Upper lobe of right lung (tissue), 1 donor: Measurements from ENCODE around the gene HNRNPA1L2. TPM values are rescaled to one million over a fixed set of nuclear protein-coding genes. Genes with fewer than 3 reads are reported as not detected.
"Not testable (repeated sequence)": the region's sequence is repeated elsewhere in the genome, so short reads cannot be mapped to it uniquely, and the experiment has no call there.

Source experiments
- ATAC-seq: fragments of 200-7000 bp; cut with Tn5 transposase; one replicate; pipeline ENCODE4 v1.9.1; 2020; ENCODE audit warnings: mild to moderate bottlenecking, moderate library complexity
- DNase-seq: peaks from one replicate; pipeline ENCODE4 v3.0.0-alpha.2; 2020
- H3K27ac ChIP-seq: fragments of 200-600 bp; one replicate; pipeline ENCODE4 v1.8.0; 2022
- H3K27me3 ChIP-seq: fragments of 200-600 bp; one replicate; pipeline ENCODE4 v1.8.0; 2022; ENCODE audit warnings: mild to moderate bottlenecking
- H3K36me3 ChIP-seq: fragments of 200-600 bp; one replicate; pipeline ENCODE4 v1.8.0; 2022
- H3K4me1 ChIP-seq: fragments of 200-600 bp; one replicate; pipeline ENCODE4 v1.8.0; 2022
- H3K4me3 ChIP-seq: fragments of 200-600 bp; one replicate; pipeline ENCODE4 v1.8.0; 2022; ENCODE audit warnings: mild to moderate bottlenecking
- H3K9me3 ChIP-seq: fragments of 200-600 bp; one replicate; pipeline ENCODE4 v1.8.0; 2022
- intact Hi-C: fragments of 100-400 bp; cut with DNase I; formaldehyde crosslinking; loops from one replicate; pipeline ENCODE4 v1.11.0; 2022
- total RNA-seq: library from RNA; stranded (reverse); fragmentation: NEBNext Ultra II Directional; extraction: Animal tissue kit (Norgen Biotek cat#: 25700); gene quantifications from one replicate; pipeline ENCODE4 v1.2.1, GENCODE V29; 2021
- TF ChIP-seq, protein P1 (sequence below): fragments of 200-600 bp; IDR thresholded peaks from one replicate; pipeline ENCODE4 v1.8.0; 2022; ENCODE audit warnings: antibody characterized with exemption
- donor health status: DM: no; HTN: yes; CAD: no; lungs with severe emphysema.

The HNRNPA1L2 gene
- total RNA-seq, 1 donor from 2014 or later = 6.5 TPM

DNA sequence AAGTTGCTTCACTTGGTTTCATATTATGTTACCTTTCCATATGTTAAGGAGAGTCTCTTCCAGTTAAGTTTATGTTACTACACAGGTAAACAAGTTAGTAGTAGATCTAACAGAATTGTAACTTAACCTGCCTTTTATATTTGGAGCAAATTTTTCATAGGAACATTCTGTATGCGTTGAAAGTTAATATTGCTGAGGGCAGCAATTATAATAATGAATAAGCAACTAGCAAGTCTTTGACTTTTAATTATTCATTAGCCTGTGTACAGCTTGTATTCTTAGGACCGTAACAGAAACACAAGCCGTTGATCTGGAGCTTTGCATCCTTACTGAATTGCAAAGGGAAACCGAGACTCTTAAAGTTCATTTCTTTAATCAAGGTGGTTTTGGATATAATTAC is 22.0 kb downstream of the HNRNPA1L2 start:
- peaks cover 93% of the 10 kb centered on the region for H3K36me3 ChIP-seq
- TF ChIP-seq, protein P1, sequence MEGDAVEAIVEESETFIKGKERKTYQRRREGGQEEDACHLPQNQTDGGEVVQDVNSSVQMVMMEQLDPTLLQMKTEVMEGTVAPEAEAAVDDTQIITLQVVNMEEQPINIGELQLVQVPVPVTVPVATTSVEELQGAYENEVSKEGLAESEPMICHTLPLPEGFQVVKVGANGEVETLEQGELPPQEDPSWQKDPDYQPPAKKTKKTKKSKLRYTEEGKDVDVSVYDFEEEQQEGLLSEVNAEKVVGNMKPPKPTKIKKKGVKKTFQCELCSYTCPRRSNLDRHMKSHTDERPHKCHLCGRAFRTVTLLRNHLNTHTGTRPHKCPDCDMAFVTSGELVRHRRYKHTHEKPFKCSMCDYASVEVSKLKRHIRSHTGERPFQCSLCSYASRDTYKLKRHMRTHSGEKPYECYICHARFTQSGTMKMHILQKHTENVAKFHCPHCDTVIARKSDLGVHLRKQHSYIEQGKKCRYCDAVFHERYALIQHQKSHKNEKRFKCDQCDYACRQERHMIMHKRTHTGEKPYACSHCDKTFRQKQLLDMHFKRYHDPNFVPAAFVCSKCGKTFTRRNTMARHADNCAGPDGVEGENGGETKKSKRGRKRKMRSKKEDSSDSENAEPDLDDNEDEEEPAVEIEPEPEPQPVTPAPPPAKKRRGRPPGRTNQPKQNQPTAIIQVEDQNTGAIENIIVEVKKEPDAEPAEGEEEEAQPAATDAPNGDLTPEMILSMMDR = no peak

DNA sequence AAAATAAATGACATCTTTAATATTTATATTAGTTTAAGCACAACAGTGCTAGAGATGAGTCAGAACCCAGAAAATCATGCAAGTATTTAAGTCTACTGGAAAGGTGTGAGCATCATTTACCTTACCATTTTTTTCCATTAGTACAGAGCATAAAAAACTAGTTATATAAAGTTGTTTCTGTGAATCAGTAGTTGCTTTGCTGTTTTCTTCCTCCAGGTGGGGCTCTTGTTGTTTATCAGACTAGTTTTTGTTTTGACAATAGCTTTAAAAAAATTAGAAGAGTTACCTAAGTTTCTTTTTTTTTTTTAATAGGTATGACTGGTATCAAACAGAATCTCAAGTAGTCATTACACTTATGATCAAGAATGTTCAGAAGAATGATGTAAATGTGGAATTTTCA is 23.1 kb downstream of the HNRNPA1L2 start:
- intact Hi-C loops = no loop called here
- ATAC-seq (no peak), DNase-seq (no peak)
- H3K9me3 ChIP-seq = no peaks in the 10 kb centered on the region
- H3K27me3 ChIP-seq = no peaks in the 10 kb centered on the region
- H3K4me1 ChIP-seq = no peaks in the 10 kb centered on the region
- H3K4me3 ChIP-seq = no peak overlapping the region
- peaks cover 92% of the 10 kb centered on the region for H3K36me3 ChIP-seq
- no peak overlapping the region for H3K27ac ChIP-seq
- TF ChIP-seq, protein P1 = peak; percentile 30

More for the DNA sequence above, 22.0 kb downstream of the HNRNPA1L2 start:
- H3K4me3 ChIP-seq = no peak overlapping the region
- no peak overlapping the region for H3K27ac ChIP-seq
- no peak for ATAC-seq
- intact Hi-C loops = no loop called here
- H3K4me1 ChIP-seq = no peaks in the 10 kb centered on the region
- no peak for DNase-seq
- no peaks in the 10 kb centered on the region for H3K27me3 ChIP-seq
- no peaks in the 10 kb centered on the region for H3K9me3 ChIP-seq

DNA sequence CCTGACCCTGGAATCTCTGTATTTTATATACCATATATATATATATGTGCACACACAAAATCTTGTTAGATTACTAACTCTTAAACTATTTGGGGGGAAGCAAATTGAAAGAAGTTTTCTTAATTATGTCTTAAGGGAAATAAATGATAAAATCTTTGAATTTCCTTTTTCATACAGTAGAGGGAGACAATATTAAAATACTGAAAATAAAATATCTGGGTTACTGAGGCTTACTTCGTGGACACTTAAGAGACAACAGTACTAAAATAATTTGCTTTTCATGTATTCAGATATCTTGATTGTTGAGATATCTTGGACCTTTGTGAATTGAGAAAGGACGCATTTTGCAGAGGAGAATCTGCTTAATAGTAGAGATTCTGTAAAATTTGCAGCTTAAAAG is 27.4 kb downstream of the HNRNPA1L2 start:
- no peak for DNase-seq
- intact Hi-C loops = no loop called here
- peaks cover 59% of the 10 kb centered on the region for H3K36me3 ChIP-seq
- H3K9me3 ChIP-seq = no peaks in the 10 kb centered on the region
- ATAC-seq = no peak
- no peak overlapping the region for H3K4me3 ChIP-seq
- H3K27ac ChIP-seq = no peak overlapping the region
- TF ChIP-seq, protein P1 = no peak
- no peaks in the 10 kb centered on the region for H3K27me3 ChIP-seq
- H3K4me1 ChIP-seq = peaks cover 8% of the 10 kb centered on the region

DNA sequence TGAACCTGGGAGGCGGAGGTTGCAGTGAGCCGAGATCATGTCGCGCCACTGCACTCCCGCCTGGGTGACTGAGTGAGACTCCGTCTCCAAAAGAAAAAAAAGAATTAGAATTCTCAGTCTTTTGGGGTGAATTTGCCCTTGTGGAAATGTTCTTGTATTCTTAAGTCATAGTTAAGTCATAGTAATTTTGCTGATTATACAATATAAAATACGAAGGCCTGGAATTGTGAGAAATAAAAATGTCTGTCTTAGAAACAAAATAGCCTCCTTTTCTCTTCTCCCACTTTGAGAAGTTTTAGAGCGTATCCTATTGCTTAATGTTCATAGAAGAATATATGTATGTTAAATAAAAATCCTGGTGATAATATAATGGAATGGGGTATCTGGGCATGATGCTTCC is 28.5 kb downstream of the HNRNPA1L2 start:
- Histone ChIP-seq H3K27me3 (no peaks in the 10 kb centered on the region), H3K36me3 (peaks cover 62% of the 10 kb centered on the region), H3K4me1 (peaks cover 8% of the 10 kb centered on the region), H3K4me3 (no peak overlapping the region), H3K9me3 (no peaks in the 10 kb centered on the region), H3K27ac (no peak overlapping the region)
- ATAC-seq (no peak), DNase-seq (no peak)
- intact Hi-C loops = no loop called here
- TF ChIP-seq, protein P1 = no peak

DNA sequence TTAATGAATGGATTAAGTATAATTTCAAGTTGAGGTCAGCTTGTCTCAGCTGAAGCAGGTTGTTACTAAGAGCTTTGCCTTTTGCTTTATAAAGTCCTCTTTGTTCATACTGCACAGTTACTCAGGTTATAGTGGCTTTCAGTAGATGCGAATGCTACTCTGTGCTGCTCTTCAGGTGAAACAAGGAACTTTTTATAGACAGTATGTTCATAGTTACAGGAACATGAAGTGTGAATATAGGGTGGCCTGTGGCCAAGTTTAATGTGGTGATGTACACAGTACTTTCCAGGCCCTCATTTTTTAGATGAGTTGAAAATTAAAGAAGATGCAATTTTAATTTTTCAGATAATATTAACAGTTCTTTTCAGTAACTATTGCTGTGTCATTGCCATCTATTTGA is 31.2 kb downstream of the HNRNPA1L2 start:
- no peak overlapping the region for H3K27ac ChIP-seq
- TF ChIP-seq, protein P1 = no peak
- ATAC-seq (no peak), DNase-seq (no peak)
- no peaks in the 10 kb centered on the region for H3K9me3 ChIP-seq
- H3K27me3 ChIP-seq = no peaks in the 10 kb centered on the region
- H3K36me3 ChIP-seq = peaks cover 56% of the 10 kb centered on the region
- intact Hi-C loops = no loop called here
- peaks cover 8% of the 10 kb centered on the region for H3K4me1 ChIP-seq
- no peak overlapping the region for H3K4me3 ChIP-seq

DNA sequence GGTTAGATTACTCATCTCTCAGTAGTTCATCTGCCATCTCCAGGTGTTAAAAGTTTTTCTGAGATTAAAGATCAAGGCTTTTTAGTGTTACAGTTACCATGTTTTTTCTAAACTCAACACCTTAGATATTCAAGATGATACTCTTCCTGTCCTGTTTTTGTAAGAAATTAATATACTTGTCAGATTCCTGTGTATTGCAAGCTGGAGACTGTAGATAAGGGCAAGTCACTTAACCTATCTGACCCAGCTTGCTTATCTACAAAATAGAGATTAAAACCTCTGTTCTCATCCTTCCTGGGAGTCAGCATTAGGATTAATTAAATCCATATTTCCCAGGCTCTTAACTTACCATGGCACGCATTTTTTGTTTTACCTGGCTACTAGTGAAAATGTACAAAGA is 35.6 kb downstream of the HNRNPA1L2 start:
- TF ChIP-seq, protein P1 = no peak
- H3K9me3 ChIP-seq = no peaks in the 10 kb centered on the region
- intact Hi-C loops = no loop called here
- no peaks in the 10 kb centered on the region for H3K4me1 ChIP-seq
- peaks cover 77% of the 10 kb centered on the region for H3K36me3 ChIP-seq
- H3K27me3 ChIP-seq = no peaks in the 10 kb centered on the region
- no peak overlapping the region for H3K27ac ChIP-seq
- ATAC-seq = no peak
- no peak for DNase-seq
- no peak overlapping the region for H3K4me3 ChIP-seq

DNA sequence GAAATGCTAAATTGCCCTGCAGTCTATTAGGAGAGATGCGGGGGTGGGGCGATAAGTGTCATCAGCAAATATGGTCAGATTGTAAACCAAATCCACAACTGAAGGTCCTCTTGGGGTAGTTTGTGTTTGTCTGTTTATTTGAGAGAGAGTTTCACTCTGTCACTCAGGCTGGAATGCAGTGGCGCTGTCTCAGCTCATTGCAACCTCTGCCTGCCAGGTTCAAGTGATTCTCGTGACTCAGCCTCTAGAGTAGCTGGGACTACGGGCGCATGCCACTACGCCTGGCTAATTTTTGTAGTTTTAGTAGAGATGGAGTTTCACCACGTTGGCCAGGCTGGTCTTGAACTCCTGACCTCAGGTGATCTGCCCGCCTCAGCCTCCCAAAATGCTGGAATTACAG is 43.6 kb downstream of the HNRNPA1L2 start:
- H3K9me3 ChIP-seq, intact Hi-C loops, H3K4me3 ChIP-seq, H3K4me1 ChIP-seq, H3K27me3 ChIP-seq, H3K27ac ChIP-seq, DNase-seq, ATAC-seq: not testable (repeated sequence)
- H3K36me3 ChIP-seq = peaks cover 77% of the 10 kb centered on the region
